H9 (cell line): ENCODE measurements around the gene TRAFD1. TPM values are rescaled to one million over a fixed set of nuclear protein-coding genes. Genes with fewer than 3 reads are reported as not detected.

ENCODE experiments used
- DNase-seq: peaks from one replicate; pipeline ENCODE4 v3.0.0-alpha.2; 2017
- H2AFZ ChIP-seq: one replicate; pipeline ENCODE4 v1.6.1; 2013; ENCODE audit warnings: mild to moderate bottlenecking, low read length, control low read depth, moderate library complexity
- H2AK5ac ChIP-seq: 2 replicates; pipeline ENCODE4 v1.6.1; 2013; ENCODE audit warnings: low read length, control low read depth, mixed read lengths; ENCODE audit not compliant: insufficient read length
- H2BK120ac ChIP-seq: one replicate; pipeline ENCODE4 v1.6.1; 2013; ENCODE audit warnings: low read depth, mild to moderate bottlenecking, low read length, control low read depth, inconsistent platforms; ENCODE audit not compliant: poor library complexity, severe bottlenecking
- H2BK12ac ChIP-seq: 2 replicates; pipeline ENCODE4 v1.6.1; 2013; ENCODE audit warnings: low read length, control low read depth, mixed read lengths, low read depth; ENCODE audit not compliant: insufficient read length
- H2BK15ac ChIP-seq: 2 replicates; pipeline ENCODE4 v1.6.1; 2013; ENCODE audit warnings: low read depth, low read length, control low read depth
- H2BK20ac ChIP-seq: one replicate; pipeline ENCODE4 v1.6.1; 2013; ENCODE audit warnings: low read depth, mild to moderate bottlenecking, low read length, control low read depth, inconsistent platforms; ENCODE audit not compliant: poor library complexity, severe bottlenecking
- H2BK5ac ChIP-seq: 2 replicates; pipeline ENCODE4 v1.6.1; 2013; ENCODE audit warnings: low read length, control low read depth, mixed read lengths; ENCODE audit not compliant: insufficient read length
- H3K14ac ChIP-seq: 2 replicates; pipeline ENCODE4 v1.6.1; 2013; ENCODE audit warnings: low read length, control low read depth; ENCODE audit not compliant: insufficient read depth
- H3K18ac ChIP-seq: 2 replicates; pipeline ENCODE4 v1.6.1; 2013; ENCODE audit warnings: low read depth, mild to moderate bottlenecking, mixed read lengths, low read length, control low read depth; ENCODE audit not compliant: insufficient read length
- H3K23ac ChIP-seq: 2 replicates; pipeline ENCODE4 v1.6.1; 2013; ENCODE audit warnings: low read length, control low read depth, mixed read lengths, low read depth; ENCODE audit not compliant: insufficient read length
- H3K23me2 ChIP-seq: 2 replicates; pipeline ENCODE4 v1.6.1; 2013; ENCODE audit warnings: low read depth, mild to moderate bottlenecking, mixed read lengths, low read length, control low read depth; ENCODE audit not compliant: insufficient read length, poor library complexity, severe bottlenecking
- H3K27ac ChIP-seq: 2 replicates; pipeline ENCODE4 v1.5.1; 2013; ENCODE audit warnings: low read length, control low read depth, mixed read lengths, low read depth; ENCODE audit not compliant: insufficient read length
- H3K27me3 ChIP-seq: 2 replicates; pipeline ENCODE4 v1.6.1; 2013; ENCODE audit warnings: low read length, control low read depth, inconsistent platforms; ENCODE audit not compliant: insufficient read depth
- H3K4ac ChIP-seq: 2 replicates; pipeline ENCODE4 v1.6.1; 2013; ENCODE audit warnings: low read depth, mild to moderate bottlenecking, control low read depth, inconsistent platforms, low read length, moderate library complexity
- H3K4me1 ChIP-seq: 2 replicates; pipeline ENCODE4 v1.6.1; 2013; ENCODE audit warnings: low read length, control low read depth, inconsistent platforms; ENCODE audit not compliant: insufficient read depth
- H3K4me2 ChIP-seq: 2 replicates; pipeline ENCODE4 v1.6.1; 2013; ENCODE audit warnings: low read length, control low read depth, mixed read lengths; ENCODE audit not compliant: insufficient read length, insufficient read depth
- H3K56ac ChIP-seq: 2 replicates; pipeline ENCODE4 v1.6.1; 2013; ENCODE audit warnings: low read depth, mild to moderate bottlenecking, mixed read lengths, low read length, control low read depth; ENCODE audit not compliant: insufficient read length
- H3K79me1 ChIP-seq: 2 replicates; pipeline ENCODE4 v1.6.1; 2013; ENCODE audit warnings: low read depth, mild to moderate bottlenecking, moderate library complexity, low read length, control low read depth, inconsistent platforms; ENCODE audit not compliant: insufficient read depth, poor library complexity, severe bottlenecking
- H3K79me2 ChIP-seq: 2 replicates; pipeline ENCODE4 v1.6.1; 2013; ENCODE audit warnings: low read length, control low read depth, inconsistent platforms; ENCODE audit not compliant: insufficient read depth
- H3K9ac ChIP-seq: 2 replicates; pipeline ENCODE4 v1.6.1; 2013; ENCODE audit warnings: low read length, control low read depth, mixed read lengths; ENCODE audit not compliant: insufficient read length; ENCODE audit errors: extremely low read depth
- H3K9me3 ChIP-seq: one replicate; pipeline ENCODE4 v1.6.1; 2013; ENCODE audit warnings: low read depth, low read length, inconsistent platforms; ENCODE audit not compliant: control insufficient read depth
- H3T11ph ChIP-seq: one replicate; pipeline ENCODE4 v1.6.1; 2013; ENCODE audit warnings: mild to moderate bottlenecking, low read length, control low read depth, inconsistent platforms
- H4K20me1 ChIP-seq: one replicate; pipeline ENCODE4 v1.6.1; 2013; ENCODE audit not compliant: control insufficient read depth, insufficient read length, insufficient read depth
- H4K5ac ChIP-seq: 2 replicates; pipeline ENCODE4 v1.6.1; 2013; ENCODE audit warnings: low read depth, mild to moderate bottlenecking, mixed read lengths, low read length, control low read depth; ENCODE audit not compliant: insufficient read length
- H4K8ac ChIP-seq: replicated peaks from 2 replicates; pipeline ENCODE4 v1.6.1; 2013; ENCODE audit warnings: low read length, control low read depth, mixed read lengths, low read depth; ENCODE audit not compliant: insufficient read length
- H4K91ac ChIP-seq: 2 replicates; pipeline ENCODE4 v1.6.1; 2013; ENCODE audit warnings: low read depth, mild to moderate bottlenecking, moderate library complexity, mixed read lengths, low read length, control low read depth; ENCODE audit not compliant: insufficient read length
- H3K27ac Mint-ChIP-seq, 3 experiments: 2 replicates in 2 of 3; 3 replicates in 1 of 3; pipeline ENCODE4 v1.8.0; 2020 to 2021; ENCODE audit warnings: mixed read lengths in 3 of 3, mild to moderate bottlenecking in 1 of 3, moderate library complexity in 1 of 3
- H3K27me3 Mint-ChIP-seq: 2 replicates; pipeline ENCODE4 v1.8.0; 2021; ENCODE audit warnings: low read depth, mild to moderate bottlenecking, moderate library complexity, mixed read lengths
- H3K36me3 Mint-ChIP-seq, 3 experiments: 2 replicates in 2 of 3; 3 replicates in 1 of 3; pipeline ENCODE4 v1.8.0; 2020 to 2021; ENCODE audit warnings: low read depth in 3 of 3, mixed read lengths in 3 of 3; ENCODE audit not compliant: insufficient read depth in 1 of 3
- H3K4me1 Mint-ChIP-seq, 2 experiments: 2 replicates each; pipeline ENCODE4 v1.8.0; 2020; ENCODE audit warnings: mixed read lengths in 2 of 2
- H3K4me3 Mint-ChIP-seq, 2 experiments: 2 replicates in 1 of 2; 3 replicates in 1 of 2; pipeline ENCODE4 v1.8.0; 2020 to 2021; ENCODE audit warnings: mild to moderate bottlenecking in 2 of 2, mixed read lengths in 2 of 2, moderate library complexity in 1 of 2
- H3K9me3 Mint-ChIP-seq, 2 experiments: 2 replicates in 1 of 2; 3 replicates in 1 of 2; pipeline ENCODE4 v1.8.0; 2020; ENCODE audit warnings: mild to moderate bottlenecking in 2 of 2, mixed read lengths in 2 of 2, moderate library complexity in 1 of 2
- WGBS: extraction: QIAGEN DNeasy Blood & Tissue Kit; methylation state at CpG from one replicate; pipeline ENCODE4 v1.1.7; 2013; ENCODE audit warnings: missing lambda C conversion rate, low lambda C conversion rate, mixed read lengths; ENCODE audit not compliant: insufficient read length; ENCODE audit errors: extremely low coverage; 5-methylcytosine and 5-hydroxymethylcytosine counted together
- total RNA-seq: library from RNA; stranded (reverse); gene quantifications from 2 replicates; pipeline ENCODE4 v1.2.1, GENCODE V29; 2021
- TF ChIP-seq, protein P1 (sequence below): fragments of 200-600 bp; sonication (generic); conservative IDR thresholded peaks from 3 replicates; pipeline ENCODE4 v1.8.0; 2021; ENCODE audit warnings: antibody characterized with exemption, mild to moderate bottlenecking

The TRAFD1 gene
- total RNA-seq, 1 experiment from 2014 or later: 32.0 TPM

DNA sequence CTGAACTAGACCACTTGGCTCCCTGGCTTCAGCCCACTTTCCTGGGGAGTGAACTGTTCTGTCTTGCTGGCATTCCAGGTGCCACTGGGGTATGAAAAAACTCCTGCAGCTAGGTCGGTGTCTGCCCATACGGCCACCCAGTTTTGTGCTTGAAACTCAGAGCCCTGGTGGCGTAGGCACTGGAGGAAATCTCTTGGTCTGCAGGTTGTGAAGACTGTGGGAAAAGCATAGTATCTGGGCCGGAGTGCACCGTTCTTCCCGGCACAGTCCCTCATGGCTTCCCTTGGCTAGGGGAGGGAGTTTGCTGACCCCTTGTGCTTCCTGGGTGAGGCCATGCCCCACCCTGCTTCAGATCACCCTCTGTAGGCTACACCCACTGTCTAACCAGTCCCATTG is 33.8 kb downstream of the TRAFD1 start:
- Histone ChIP-seq H3K23me2 (no peaks in the 10 kb centered on the region), H3K14ac (no peak overlapping the region), H2BK15ac (no peak overlapping the region), H3K56ac (no peak overlapping the region), H3K9me3 (no peaks in the 10 kb centered on the region), H2BK120ac (no peak overlapping the region), H3K9ac (no peak overlapping the region), H4K20me1 (no peaks in the 10 kb centered on the region), H3K27me3 (no peaks in the 10 kb centered on the region), H3K79me1 (no peaks in the 10 kb centered on the region), H3K23ac (no peak overlapping the region), H3K79me2 (no peaks in the 10 kb centered on the region), H4K91ac (no peak overlapping the region), H3K4ac (no peak overlapping the region), H3T11ph (no peak overlapping the region), H4K5ac (no peak overlapping the region), H3K4me1 (no peaks in the 10 kb centered on the region), H2AFZ (no peak overlapping the region), H3K4me2 (no peak overlapping the region), H4K8ac (no peak overlapping the region), H2AK5ac (no peak overlapping the region), H3K18ac (no peak overlapping the region), H2BK5ac (no peak overlapping the region), H2BK12ac (no peak overlapping the region), H3K27ac (no peak overlapping the region), H2BK20ac (no peak overlapping the region)
- peaks cover 52 to 80% (median 76%) of the 10 kb centered on the region in 3 experiments for H3K36me3 Mint-ChIP-seq
- no peak overlapping the region for H3K27ac Mint-ChIP-seq
- no peaks in the 10 kb centered on the region for H3K4me1 Mint-ChIP-seq
- no peaks in the 10 kb centered on the region; the same call in 1 of the 2 replicates for H3K27me3 Mint-ChIP-seq
- no peak for DNase-seq
- H3K4me3 Mint-ChIP-seq: no peak overlapping the region
- TF ChIP-seq, protein P1, sequence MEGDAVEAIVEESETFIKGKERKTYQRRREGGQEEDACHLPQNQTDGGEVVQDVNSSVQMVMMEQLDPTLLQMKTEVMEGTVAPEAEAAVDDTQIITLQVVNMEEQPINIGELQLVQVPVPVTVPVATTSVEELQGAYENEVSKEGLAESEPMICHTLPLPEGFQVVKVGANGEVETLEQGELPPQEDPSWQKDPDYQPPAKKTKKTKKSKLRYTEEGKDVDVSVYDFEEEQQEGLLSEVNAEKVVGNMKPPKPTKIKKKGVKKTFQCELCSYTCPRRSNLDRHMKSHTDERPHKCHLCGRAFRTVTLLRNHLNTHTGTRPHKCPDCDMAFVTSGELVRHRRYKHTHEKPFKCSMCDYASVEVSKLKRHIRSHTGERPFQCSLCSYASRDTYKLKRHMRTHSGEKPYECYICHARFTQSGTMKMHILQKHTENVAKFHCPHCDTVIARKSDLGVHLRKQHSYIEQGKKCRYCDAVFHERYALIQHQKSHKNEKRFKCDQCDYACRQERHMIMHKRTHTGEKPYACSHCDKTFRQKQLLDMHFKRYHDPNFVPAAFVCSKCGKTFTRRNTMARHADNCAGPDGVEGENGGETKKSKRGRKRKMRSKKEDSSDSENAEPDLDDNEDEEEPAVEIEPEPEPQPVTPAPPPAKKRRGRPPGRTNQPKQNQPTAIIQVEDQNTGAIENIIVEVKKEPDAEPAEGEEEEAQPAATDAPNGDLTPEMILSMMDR: no peak
- no CpG with 5 or more reads among the region's 6 CpGs for WGBS
- H3K9me3 Mint-ChIP-seq: peaks cover 10 to 21% of the 10 kb centered on the region in 2 experiments
